Retina (tissue), 1 donor: ENCODE data around the gene OR6B3.
A peak's percentile ranks its signal among the peaks of the same experiment; 100 is the strongest.
"Not testable (repeated sequence)": the region's sequence is repeated elsewhere in the genome, so short reads cannot be mapped to it uniquely, and the experiment has no call there.

Experiments used
- DNase-seq: peaks from one replicate; pipeline ENCODE4 v3.0.0-alpha.2; 2016

Gene OR6B3

GRCh38 chr2:240053173-240054155 lies at the start of gene OR6B3:
Gene OR6B3, minus strand, starts transcription at chr2:240053521.
- DNase-seq, result no peak

- no peak for DNase-seq
Observed at GRCh38 chr2:240098349-240098748, 45.0 kb upstream of the OR6B3 start.

- DNase-seq, result peak; percentile 31
Observed at GRCh38 chr2:240095556-240096523, 42.5 kb upstream of the OR6B3 start.

GRCh38 chr2:240089306-240089705 lies 36.0 kb upstream of the OR6B3 start:
- DNase-seq, result no peak

- DNase-seq, result no peak
Observed at GRCh38 chr2:240086563-240086962, 33.2 kb upstream of the OR6B3 start.

- no peak for DNase-seq
Observed at GRCh38 chr2:240078631-240079030, 25.3 kb upstream of the OR6B3 start.

- DNase-seq, result no peak
Observed at GRCh38 chr2:240077442-240077841, 24.1 kb upstream of the OR6B3 start.

- DNase-seq, result no peak
Observed at GRCh38 chr2:240074545-240074944, 21.2 kb upstream of the OR6B3 start.

GRCh38 chr2:240070907-240071306 lies 17.6 kb upstream of the OR6B3 start:
- DNase-seq, result no peak

GRCh38 chr2:240069829-240070228 lies 16.5 kb upstream of the OR6B3 start:
- DNase-seq, result no peak

GRCh38 chr2:240068193-240068592 lies 14.9 kb upstream of the OR6B3 start:
- DNase-seq, result no peak

- no peak for DNase-seq
Observed at GRCh38 chr2:240066489-240066888, 13.2 kb upstream of the OR6B3 start.

GRCh38 chr2:240064898-240065297 lies 11.6 kb upstream of the OR6B3 start:
- no peak for DNase-seq

- DNase-seq, result peak; percentile 45
Observed at GRCh38 chr2:240060977-240061591, 7.8 kb upstream of the OR6B3 start.

GRCh38 chr2:240056678-240057077 lies 3.4 kb upstream of the OR6B3 start:
- no peak for DNase-seq

- DNase-seq, result no peak
Observed at GRCh38 chr2:240055177-240055917, 2.0 kb upstream of the OR6B3 start.

- DNase-seq, result no peak
Observed at GRCh38 chr2:240052524-240052923, 797 bp downstream of the OR6B3 start.

GRCh38 chr2:240051697-240052096 lies 1.6 kb downstream of the OR6B3 start:
- no peak for DNase-seq

- DNase-seq, result no peak
Observed at GRCh38 chr2:240050278-240050677, 3.0 kb downstream of the OR6B3 start.

- no peak for DNase-seq
Observed at GRCh38 chr2:240048237-240048636, 5.1 kb downstream of the OR6B3 start.

GRCh38 chr2:240045098-240045497 lies 8.2 kb downstream of the OR6B3 start:
- no peak for DNase-seq

- DNase-seq, result not testable (repeated sequence)
Observed at GRCh38 chr2:240044096-240044495, 9.2 kb downstream of the OR6B3 start.
